ENCODE measurements around the gene ZNF148.
"Not testable (repeated sequence)": the region's sequence is repeated elsewhere in the genome, so short reads cannot be mapped to it uniquely, and the experiment has no call there.

ZNF148 gene

DNA sequence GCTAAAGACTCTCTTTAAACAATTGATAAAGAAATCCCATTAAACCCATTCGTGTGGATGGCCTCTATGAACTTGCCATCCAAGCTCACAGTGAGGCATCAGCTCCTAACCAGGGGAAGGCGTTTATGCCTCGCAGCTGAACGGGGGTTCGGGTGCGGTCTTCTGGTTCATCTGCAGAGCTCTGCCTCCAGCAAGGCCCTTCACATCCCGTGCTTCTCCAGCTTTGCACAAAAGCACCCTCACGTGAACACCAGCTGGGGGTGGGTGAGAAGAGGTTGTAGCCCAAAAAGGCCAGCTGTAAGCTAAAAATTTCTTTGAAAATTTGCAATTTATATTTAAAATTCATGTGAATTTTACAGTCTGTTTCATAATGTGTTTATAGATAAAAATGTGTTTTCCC lies 39.5 kb upstream of the ZNF148 start:
- Histone ChIP-seq H3K79me2 (ENCODE audit: insufficient read depth, low read length) (no peaks in the 10 kb centered on the region), H3K9me3 (ENCODE audit: insufficient read depth, low read length, severe bottlenecking) (no peaks in the 10 kb centered on the region), H3K4me3 (ENCODE audit: low read depth in 1 of 2, low read length in 2 of 2) (no peak overlapping the region), H3K4me2 (ENCODE audit: insufficient read depth, low read length) (no peak overlapping the region), H2AFZ (ENCODE audit: low read depth, low read length) (no peak overlapping the region), H3K27ac (ENCODE audit: low read length) (no peak overlapping the region), H3K36me3 (ENCODE audit: insufficient read depth, low read length) (no peaks in the 10 kb centered on the region), H3K9ac (ENCODE audit: low read depth, low read length) (no peak overlapping the region), H3K27me3 (ENCODE audit: insufficient read depth, low read length, poor library complexity) (peaks cover 6% of the 10 kb centered on the region), H3K4me1 (ENCODE audit: insufficient read depth, low read length) (no peaks in the 10 kb centered on the region), H4K20me1 (ENCODE audit: insufficient read depth, low read length) (no peaks in the 10 kb centered on the region)
- DNase-seq (no peak), ATAC-seq (ENCODE audit: insufficient read depth, low read depth) (no peak)
- no peak for TF ChIP-seq EZH2 (IDR thresholded peaks at IDR 0.05; ENCODE audit: borderline replicate concordance, low read depth, low read length, severe bottlenecking)
- TF ChIP-seq, protein P1, sequence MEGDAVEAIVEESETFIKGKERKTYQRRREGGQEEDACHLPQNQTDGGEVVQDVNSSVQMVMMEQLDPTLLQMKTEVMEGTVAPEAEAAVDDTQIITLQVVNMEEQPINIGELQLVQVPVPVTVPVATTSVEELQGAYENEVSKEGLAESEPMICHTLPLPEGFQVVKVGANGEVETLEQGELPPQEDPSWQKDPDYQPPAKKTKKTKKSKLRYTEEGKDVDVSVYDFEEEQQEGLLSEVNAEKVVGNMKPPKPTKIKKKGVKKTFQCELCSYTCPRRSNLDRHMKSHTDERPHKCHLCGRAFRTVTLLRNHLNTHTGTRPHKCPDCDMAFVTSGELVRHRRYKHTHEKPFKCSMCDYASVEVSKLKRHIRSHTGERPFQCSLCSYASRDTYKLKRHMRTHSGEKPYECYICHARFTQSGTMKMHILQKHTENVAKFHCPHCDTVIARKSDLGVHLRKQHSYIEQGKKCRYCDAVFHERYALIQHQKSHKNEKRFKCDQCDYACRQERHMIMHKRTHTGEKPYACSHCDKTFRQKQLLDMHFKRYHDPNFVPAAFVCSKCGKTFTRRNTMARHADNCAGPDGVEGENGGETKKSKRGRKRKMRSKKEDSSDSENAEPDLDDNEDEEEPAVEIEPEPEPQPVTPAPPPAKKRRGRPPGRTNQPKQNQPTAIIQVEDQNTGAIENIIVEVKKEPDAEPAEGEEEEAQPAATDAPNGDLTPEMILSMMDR (IDR thresholded peaks at IDR 0.05; ENCODE audit: borderline replicate concordance, extremely low read depth, low read length, poor library complexity, severe bottlenecking): no peak

DNA sequence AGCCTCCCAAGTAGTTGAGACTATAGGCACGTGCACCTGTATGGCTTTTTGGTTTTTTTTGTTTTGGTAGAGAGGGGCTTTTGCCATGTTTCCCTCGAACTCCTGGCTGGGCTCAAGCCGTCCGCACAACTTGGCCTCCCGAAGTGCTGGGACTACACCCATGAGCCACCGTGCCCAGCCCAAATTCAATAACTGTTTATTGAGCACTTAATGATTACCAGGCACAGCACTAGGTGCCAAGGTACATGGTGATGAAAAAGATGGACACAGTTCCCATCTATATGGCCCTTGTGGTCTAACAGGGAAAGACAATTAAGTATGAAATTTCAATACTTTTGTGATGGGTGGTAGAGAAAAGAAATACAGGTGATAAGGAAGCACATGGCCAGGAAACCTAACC lies 35.8 kb upstream of the ZNF148 start:
- Histone ChIP-seq H3K9ac (ENCODE audit: low read depth, low read length) (no peak overlapping the region), H3K9me3 (ENCODE audit: insufficient read depth, low read length, severe bottlenecking) (no peaks in the 10 kb centered on the region), H3K4me3 (ENCODE audit: low read depth in 1 of 2, low read length in 2 of 2) (no peak overlapping the region), H3K27ac (ENCODE audit: low read length) (no peak overlapping the region), H2AFZ (ENCODE audit: low read depth, low read length) (no peak overlapping the region), H3K79me2 (ENCODE audit: insufficient read depth, low read length) (no peaks in the 10 kb centered on the region), H4K20me1 (ENCODE audit: insufficient read depth, low read length) (no peaks in the 10 kb centered on the region), H3K4me1 (ENCODE audit: insufficient read depth, low read length) (no peaks in the 10 kb centered on the region), H3K27me3 (ENCODE audit: insufficient read depth, low read length, poor library complexity) (peaks cover 6% of the 10 kb centered on the region), H3K36me3 (ENCODE audit: insufficient read depth, low read length) (no peaks in the 10 kb centered on the region), H3K4me2 (ENCODE audit: insufficient read depth, low read length) (no peak overlapping the region)
- ATAC-seq (ENCODE audit: insufficient read depth, low read depth) (no peak), DNase-seq (no peak)
- TF ChIP-seq, protein P1 (IDR thresholded peaks at IDR 0.05; ENCODE audit: borderline replicate concordance, extremely low read depth, low read length, poor library complexity, severe bottlenecking): no peak
- TF ChIP-seq EZH2 (IDR thresholded peaks at IDR 0.05; ENCODE audit: borderline replicate concordance, low read depth, low read length, severe bottlenecking): no peak

DNA sequence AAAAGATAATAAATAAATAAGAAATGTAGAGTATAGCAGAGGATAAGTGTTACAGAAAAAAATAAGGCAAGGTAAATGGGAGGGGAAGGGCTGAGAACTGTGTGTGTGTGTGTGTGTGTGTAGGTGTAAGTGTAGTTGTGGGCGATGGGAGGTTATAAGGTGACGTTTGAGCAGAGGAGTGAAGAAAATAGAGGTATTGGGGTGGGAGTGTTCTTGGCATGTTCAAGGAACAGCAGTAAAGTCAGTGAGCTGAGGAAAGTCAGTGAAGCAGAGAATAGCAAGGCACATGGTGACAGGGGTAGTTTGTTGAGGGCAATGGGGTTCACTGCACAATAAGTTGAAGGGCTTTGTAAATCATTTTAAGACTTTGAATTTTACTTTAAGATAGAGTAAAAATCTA lies 30.9 kb upstream of the ZNF148 start:
- TF ChIP-seq, protein P1 (IDR thresholded peaks at IDR 0.05; ENCODE audit: borderline replicate concordance, extremely low read depth, low read length, poor library complexity, severe bottlenecking): no peak
- no peak for TF ChIP-seq EZH2 (IDR thresholded peaks at IDR 0.05; ENCODE audit: borderline replicate concordance, low read depth, low read length, severe bottlenecking)
- ATAC-seq (ENCODE audit: insufficient read depth, low read depth): no peak
- DNase-seq: no peak

DNA sequence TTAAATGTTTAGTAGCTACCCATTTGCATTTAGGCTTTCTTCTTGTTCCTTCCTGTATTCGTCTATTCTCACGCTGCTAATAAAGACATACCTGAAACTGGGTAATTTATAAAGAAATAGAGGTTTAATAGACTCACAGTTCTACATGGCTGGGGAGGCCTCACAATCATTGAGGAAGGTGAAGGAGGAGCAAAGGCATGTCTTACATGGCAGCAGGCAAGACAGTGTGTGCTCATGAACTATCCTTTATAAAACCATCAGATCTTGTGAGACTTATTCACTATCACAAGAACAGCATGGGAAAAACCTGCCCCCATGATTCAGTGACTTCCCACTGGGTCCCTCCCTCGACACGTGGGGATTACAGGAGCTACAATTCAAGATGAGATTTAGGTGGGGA lies 30.4 kb upstream of the ZNF148 start:
- H3K27me3 ChIP-seq (ENCODE audit: insufficient read depth, low read length, poor library complexity); H3K9me3 ChIP-seq (ENCODE audit: insufficient read depth, low read length, severe bottlenecking); H3K79me2 ChIP-seq (ENCODE audit: insufficient read depth, low read length); ATAC-seq (ENCODE audit: insufficient read depth, low read depth); H3K4me3 ChIP-seq (ENCODE audit: low read depth in 1 of 2, low read length in 2 of 2); DNase-seq; H3K9ac ChIP-seq (ENCODE audit: low read depth, low read length); H3K36me3 ChIP-seq (ENCODE audit: insufficient read depth, low read length); H3K4me2 ChIP-seq (ENCODE audit: insufficient read depth, low read length); H2AFZ ChIP-seq (ENCODE audit: low read depth, low read length); H3K27ac ChIP-seq (ENCODE audit: low read length); H3K4me1 ChIP-seq (ENCODE audit: insufficient read depth, low read length); H4K20me1 ChIP-seq (ENCODE audit: insufficient read depth, low read length): not testable (repeated sequence)

More for the DNA sequence above, 30.9 kb upstream of the ZNF148 start:
- Histone ChIP-seq H3K4me3 (ENCODE audit: low read depth in 1 of 2, low read length in 2 of 2) (no peak overlapping the region), H4K20me1 (ENCODE audit: insufficient read depth, low read length) (no peaks in the 10 kb centered on the region), H3K79me2 (ENCODE audit: insufficient read depth, low read length) (no peaks in the 10 kb centered on the region), H3K9ac (ENCODE audit: low read depth, low read length) (no peak overlapping the region), H3K9me3 (ENCODE audit: insufficient read depth, low read length, severe bottlenecking) (no peaks in the 10 kb centered on the region), H3K27ac (ENCODE audit: low read length) (no peak overlapping the region), H3K36me3 (ENCODE audit: insufficient read depth, low read length) (no peaks in the 10 kb centered on the region), H3K4me2 (ENCODE audit: insufficient read depth, low read length) (no peak overlapping the region), H3K27me3 (ENCODE audit: insufficient read depth, low read length, poor library complexity) (no peaks in the 10 kb centered on the region), H2AFZ (ENCODE audit: low read depth, low read length) (no peak overlapping the region), H3K4me1 (ENCODE audit: insufficient read depth, low read length) (no peaks in the 10 kb centered on the region)
